Transverse colon (tissue), 4 donors: ENCODE results near the gene CD300LD. TPM values are rescaled to one million over a fixed set of nuclear protein-coding genes. Genes with fewer than 3 reads are reported as not detected.

ENCODE experiments used
- DNase-seq: peaks from one replicate; pipeline ENCODE4 v3.0.0-alpha.2; 2019
- H3K27ac ChIP-seq, 4 donors: fragments of 200-600 bp; sonication (generic); 2 replicates each; pipeline ENCODE4 v1.5.1; 2016 to 2018; ENCODE audit warnings: inconsistent platforms in 4 of 4
- H3K27me3 ChIP-seq: fragments of 200-600 bp; sonication (generic); 2 replicates; pipeline ENCODE4 v1.5.1; 2017; ENCODE audit warnings: inconsistent platforms
- H3K36me3 ChIP-seq, 4 donors: fragments of 200-600 bp; sonication (generic); 2 replicates each; pipeline ENCODE4 v1.5.1; 2017 to 2019; ENCODE audit warnings: inconsistent platforms in 4 of 4
- H3K4me1 ChIP-seq, 4 donors: fragments of 200-600 bp; sonication (generic); 2 replicates each; pipeline ENCODE4 v1.5.1; 2017 to 2020; ENCODE audit warnings: inconsistent platforms in 4 of 4
- H3K4me3 ChIP-seq, 4 donors: fragments of 200-600 bp; sonication (generic); 1 replicate in 1 of 4; 2 replicates in 3 of 4; pipeline versions ENCODE4 v1.5.1 to v1.6.1; 2017 to 2019; ENCODE audit warnings: inconsistent platforms in 4 of 4
- H3K9me3 ChIP-seq, 2 donors: fragments of 200-600 bp; sonication (generic); 2 replicates each; pipeline ENCODE4 v1.5.1; 2017 to 2019; ENCODE audit warnings: inconsistent platforms in 2 of 2
- CTCF ChIP-seq, 5 experiments: fragments of 200-600 bp in 3 of 5; fragments of 450-650 bp in 2 of 5; sonication (generic) in 3 of 5; IDR thresholded peaks; 1 replicate in 2 of 5; 2 replicates in 3 of 5; pipeline ENCODE4 v1.5.1; 2016 to 2017; ENCODE audit warnings: antibody characterized with exemption in 5 of 5, inconsistent platforms in 3 of 5, mild to moderate bottlenecking in 2 of 5, moderate library complexity in 1 of 5
- EP300 ChIP-seq: sonication (generic); formaldehyde crosslinking; IDR thresholded peaks from one replicate; pipeline ENCODE4 v1.6.1; 2017; ENCODE audit warnings: antibody characterized with exemption, low read depth
- POLR2A ChIP-seq: fragments of 450-650 bp; IDR thresholded peaks from one replicate; pipeline ENCODE4 v1.6.1; 2016; ENCODE audit warnings: antibody characterized with exemption, mild to moderate bottlenecking, moderate library complexity
- POLR2AphosphoS5 ChIP-seq, 3 donors: sonication (generic); formaldehyde crosslinking; IDR thresholded peaks; one replicate each; pipeline ENCODE4 v1.6.1; 2016; ENCODE audit warnings: antibody characterized with exemption in 3 of 3
- WGBS, 2 donors: methylation state at CpG; one replicate each; pipeline ENCODE4 v1.1.5; 2018; ENCODE audit warnings: low coverage in 1 of 2; 5-methylcytosine and 5-hydroxymethylcytosine counted together
- in situ Hi-C, 4 donors: fragments of 200-750 bp; cut with MboI; loops; one replicate each; pipeline versions ENCODE4 v1.15.0 to v1.15.1; 2017; ENCODE audit warnings: low sequenced_read_pairs in 3 of 4, low pct_ligation_motif_present in 1 of 4, low pct_unique_long_range_greater_than_20kb in 1 of 4
- intact Hi-C: fragments of 100-400 bp; cut with DNase I; formaldehyde crosslinking; loops from one replicate; pipeline ENCODE4 v1.15.1; 2023; ENCODE audit warnings: low total_unique reads
- total RNA-seq, 4 donors: library from RNA; depleted of rRNA; stranded (reverse); fragments of >200 nt; gene quantifications; one replicate each; pipeline ENCODE4 v1.1.0, GENCODE V29; 2016

The CD300LD gene
- total RNA-seq, 4 donors from 2014 or later = not detected

GRCh38 chr17:74566132-74566753 is 25.8 kb downstream of the CD300LD start:
- peaks cover 0 to 3% (median 0%) of the 10 kb centered on the region in 4 donors for H3K4me1 ChIP-seq
- DNase-seq = peak; percentile 39
- H3K27ac ChIP-seq = no peak overlapping the region
- intact Hi-C loops = no loop called here
- no peak overlapping the region for H3K4me3 ChIP-seq
- in situ Hi-C loops = no loop called here
- no peaks in the 10 kb centered on the region for H3K36me3 ChIP-seq
- TF ChIP-seq POLR2AphosphoS5 (IDR thresholded peaks at IDR 0.05) (no peak), EP300 (no peak), CTCF (IDR thresholded peaks at IDR 0.05) (peak; percentile 32 to 49 (median 35))
- 30% methylated on average over 9 of the region's 9 CpGs; no CpG with 5 or more reads in 1 of the 2 donors for WGBS, 2 donors
- no peaks in the 10 kb centered on the region for H3K27me3 ChIP-seq
- H3K9me3 ChIP-seq = no peaks in the 10 kb centered on the region

DNA sequence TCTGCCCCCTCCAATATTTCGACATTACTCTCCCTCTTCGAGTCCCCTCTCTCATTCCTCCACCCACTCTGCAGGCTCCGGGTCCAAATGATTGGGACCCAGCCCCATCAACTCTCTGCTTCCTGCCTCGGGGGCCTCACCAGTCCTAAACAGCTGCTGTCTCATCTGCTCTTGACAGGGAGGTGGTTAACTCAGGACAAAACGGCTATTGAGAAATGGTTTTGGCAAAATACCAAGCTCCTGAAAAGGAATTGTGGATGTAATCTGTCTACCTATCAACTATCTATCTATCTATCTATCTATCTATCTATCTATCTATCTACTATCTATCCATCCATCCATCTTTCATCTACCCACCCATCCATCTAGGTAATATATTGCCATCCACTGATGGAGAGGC is 27.0 kb downstream of the CD300LD start:
- DNase-seq = no peak
- Histone ChIP-seq H3K4me1 (peaks cover 0 to 3% (median 0%) of the 10 kb centered on the region in 4 donors), H3K36me3 (no peaks in the 10 kb centered on the region), H3K4me3 (no peak overlapping the region), H3K27me3 (no peaks in the 10 kb centered on the region), H3K9me3 (no peaks in the 10 kb centered on the region), H3K27ac (no peak overlapping the region)
- 48 to 50% methylated on average over 2 to 5 of the region's 5 CpGs for WGBS, 2 donors
- intact Hi-C loops (no loop called here), in situ Hi-C loops (no loop called here)
- no peak for TF ChIP-seq CTCF (IDR thresholded peaks at IDR 0.05)
- TF ChIP-seq EP300 = no peak
- no peak for TF ChIP-seq POLR2AphosphoS5 (IDR thresholded peaks at IDR 0.05)
- no peak for TF ChIP-seq POLR2A

DNA sequence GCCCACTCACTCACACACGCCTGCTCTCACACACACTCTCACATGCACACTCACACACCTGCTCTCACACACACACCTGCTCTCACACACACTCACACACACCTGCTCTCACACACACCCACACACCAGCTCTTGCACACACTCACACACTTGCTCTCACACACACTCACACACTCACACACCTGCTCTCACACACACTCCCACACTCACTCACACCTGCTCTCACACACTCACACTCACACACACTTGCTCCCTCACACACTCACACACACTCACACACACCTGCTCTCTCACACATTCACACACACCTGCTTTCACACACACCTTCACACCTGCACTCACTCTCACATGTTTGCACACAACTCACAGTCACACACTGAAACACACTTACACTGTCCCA is 28.7 kb downstream of the CD300LD start:
- Histone ChIP-seq H3K9me3 (no peaks in the 10 kb centered on the region), H3K4me1 (no peaks in the 10 kb centered on the region), H3K4me3 (no peak overlapping the region), H3K27me3 (no peaks in the 10 kb centered on the region), H3K36me3 (no peaks in the 10 kb centered on the region), H3K27ac (no peak overlapping the region)
- DNase-seq = no peak
- intact Hi-C loops (no loop called here), in situ Hi-C loops (no loop called here)
- TF ChIP-seq EP300 (no peak), CTCF (IDR thresholded peaks at IDR 0.05) (no peak), POLR2AphosphoS5 (IDR thresholded peaks at IDR 0.05) (no peak), POLR2A (no peak)
- 90 to 100% methylated on average over 1 of the region's 1 CpG for WGBS, 2 donors

GRCh38 chr17:74561586-74561985 is 30.5 kb downstream of the CD300LD start:
- WGBS, 2 donors = 48 to 50% methylated on average over 1 to 3 of the region's 3 CpGs
- Histone ChIP-seq H3K9me3 (no peaks in the 10 kb centered on the region), H3K36me3 (no peaks in the 10 kb centered on the region), H3K27ac (no peak overlapping the region), H3K4me1 (no peaks in the 10 kb centered on the region), H3K4me3 (no peak overlapping the region), H3K27me3 (no peaks in the 10 kb centered on the region)
- in situ Hi-C loops = no loop called here
- DNase-seq = no peak
- no peak for TF ChIP-seq POLR2AphosphoS5 (IDR thresholded peaks at IDR 0.05)
- TF ChIP-seq POLR2A = no peak
- no peak for TF ChIP-seq CTCF (IDR thresholded peaks at IDR 0.05)
- TF ChIP-seq EP300 = no peak
- intact Hi-C loops = no loop called here
